SK-N-SH (cell line): ENCODE results near the gene TNFAIP2. TPM values are rescaled to one million over a fixed set of nuclear protein-coding genes. Genes with fewer than 3 reads are reported as not detected.
"Not testable (repeated sequence)": the region's sequence is repeated elsewhere in the genome, so short reads cannot be mapped to it uniquely, and the experiment has no call there.

Experiments
- CTCF ChIA-PET: fragments of 300-600, 350-600 bp; formaldehyde crosslinking; extraction: SDS; loops from one replicate; lab custom pipeline; 2021; lab: Yijun Ruan, JAX
- POLR2A ChIA-PET: fragments of 350-600 bp; sonication (Branson Sonifier 250); formaldehyde crosslinking; extraction: SDS; loops from one replicate; lab custom pipeline; 2020; ENCODE audit warnings: antibody characterized with exemption, inconsistent platforms; lab: Yijun Ruan, JAX
- DNase-seq: peaks from one replicate; pipeline ENCODE4 v3.0.0; 2012
- H2AFZ ChIP-seq: fragments of 200-600 bp; sonication (generic); 2 replicates; pipeline ENCODE4 v1.8.1; 2016; ENCODE audit warnings: antibody characterized with exemption, mild to moderate bottlenecking, low read depth
- H3F3A ChIP-seq: fragments of 200-600 bp; sonication (generic); replicated peaks from 2 replicates; pipeline ENCODE3; 2016; ENCODE audit warnings: antibody characterized with exemption, mild to moderate bottlenecking; ENCODE audit not compliant: insufficient read depth
- H3K27ac ChIP-seq, 2 experiments: fragments of 200-500 bp in 1 of 2; fragments of 200-600 bp in 1 of 2; sonication (Bioruptor generic) in 1 of 2; sonication (generic), shearing (Covaris generic) in 1 of 2; 2 replicates each; pipeline versions ENCODE4 v1.5.1 to v1.6.1; 2014 to 2016; ENCODE audit warnings: low read depth in 2 of 2, inconsistent platforms in 1 of 2, low read length in 1 of 2, mild to moderate bottlenecking in 1 of 2, mixed read lengths in 1 of 2
- H3K27me3 ChIP-seq: fragments of 200-600 bp; sonication (generic), shearing (Covaris generic); 2 replicates; pipeline ENCODE4 v1.6.1; 2016; ENCODE audit warnings: mixed run types; ENCODE audit not compliant: insufficient read depth
- H3K36me3 ChIP-seq, 2 experiments: fragments of 200-500 bp in 1 of 2; fragments of 200-600 bp in 1 of 2; sonication (Bioruptor generic) in 1 of 2; sonication (generic) in 1 of 2; replicated peaks in 1 of 2; 2 replicates each; pipeline versions ENCODE3 to v1.5.1; 2014 to 2016; ENCODE audit warnings: low read length in 1 of 2, mild to moderate bottlenecking in 1 of 2; ENCODE audit not compliant: insufficient read depth in 2 of 2, control insufficient read depth in 1 of 2
- H3K4me1 ChIP-seq, 2 experiments: fragments of 200-500 bp in 1 of 2; fragments of 200-600 bp in 1 of 2; sonication (Bioruptor generic) in 1 of 2; sonication (generic), shearing (Covaris generic) in 1 of 2; 2 replicates each; pipeline versions ENCODE4 v1.5.1 to v1.6.1; 2014 to 2016; ENCODE audit warnings: low read depth in 1 of 2, low read length in 1 of 2, mixed run types in 1 of 2; ENCODE audit not compliant: insufficient read depth in 2 of 2, control insufficient read depth in 1 of 2
- H3K4me2 ChIP-seq: fragments of 200-600 bp; sonication (generic), shearing (Covaris generic); 2 replicates; pipeline ENCODE4 v1.6.1; 2017; ENCODE audit warnings: mixed run types
- H3K4me3 ChIP-seq, 2 experiments: fragments of 200-500 bp in 1 of 2; fragments of 200-600 bp in 1 of 2; sonication (Bioruptor generic) in 1 of 2; sonication (generic), shearing (Covaris generic) in 1 of 2; 2 replicates each; pipeline versions ENCODE4 v1.5.1 to v1.8.1; 2014 to 2016; ENCODE audit warnings: low read depth in 2 of 2, inconsistent platforms in 1 of 2, low read length in 1 of 2, mild to moderate bottlenecking in 1 of 2, mixed read lengths in 1 of 2, moderate library complexity in 1 of 2
- H3K79me2 ChIP-seq: fragments of 200-600 bp; sonication (generic); 2 replicates; pipeline ENCODE4 v1.8.1; 2017; ENCODE audit warnings: mild to moderate bottlenecking; ENCODE audit not compliant: insufficient read depth
- H3K9ac ChIP-seq: fragments of 200-600 bp; sonication (generic); 2 replicates; pipeline ENCODE4 v1.6.1; 2017; ENCODE audit warnings: mixed run types
- H3K9me2 ChIP-seq: fragments of 200-600 bp; sonication (generic); 2 replicates; pipeline ENCODE4 v1.6.1; 2017; ENCODE audit warnings: mixed run types
- H3K9me3 ChIP-seq: fragments of 200-600 bp; sonication (generic); 2 replicates; pipeline ENCODE4 v1.6.1; 2017; ENCODE audit warnings: mixed run types, mild to moderate bottlenecking, moderate library complexity
- H4K20me1 ChIP-seq: fragments of 200-600 bp; sonication (generic); 2 replicates; pipeline ENCODE4 v1.6.1; 2017; ENCODE audit warnings: mild to moderate bottlenecking, mixed run types; ENCODE audit not compliant: insufficient read depth
- CTCF ChIP-seq: fragments of 200-600 bp; sonication (generic); IDR thresholded peaks from 2 replicates; pipeline ENCODE4 v1.6.1; 2017; ENCODE audit warnings: antibody characterized with exemption, mild to moderate bottlenecking, moderate library complexity
- EP300 ChIP-seq, 2 experiments: IDR thresholded peaks; 2 replicates each; pipeline versions ENCODE4 v1.4.0 to v1.6.1; 2012; ENCODE audit warnings: borderline replicate concordance in 1 of 2, low read depth in 1 of 2, low read length in 1 of 2
- FOSL2 ChIP-seq: IDR thresholded peaks from 2 replicates; pipeline ENCODE4 v1.4.0; 2012; ENCODE audit warnings: low read depth, mild to moderate bottlenecking, moderate library complexity, borderline replicate concordance
- MXI1 ChIP-seq: IDR thresholded peaks from 2 replicates; pipeline ENCODE4 v1.6.1; 2012; ENCODE audit warnings: mild to moderate bottlenecking, low read depth, low read length, improper control_type of control experiment
- NFIC ChIP-seq: IDR thresholded peaks from 2 replicates; pipeline ENCODE4 v1.4.0; 2012; ENCODE audit warnings: borderline replicate concordance
- POLR2AphosphoS5 ChIP-seq: IDR thresholded peaks from 2 replicates; pipeline ENCODE4 v1.6.1; 2012; ENCODE audit warnings: low read depth, low read length
- RAD21 ChIP-seq: IDR thresholded peaks from 2 replicates; pipeline ENCODE4 v1.6.1; 2012; ENCODE audit warnings: mild to moderate bottlenecking, low read length
- RCOR1 ChIP-seq: fragments of 150-350 bp; IDR thresholded peaks from 2 replicates; pipeline ENCODE4 v1.6.1; 2017; ENCODE audit warnings: antibody characterized with exemption, low read length
- REST ChIP-seq: IDR thresholded peaks from 2 replicates; pipeline ENCODE4 v1.6.1; 2012; ENCODE audit warnings: mild to moderate bottlenecking, low read depth, low read length, moderate library complexity
- TEAD4 ChIP-seq: IDR thresholded peaks from 2 replicates; pipeline ENCODE4 v1.4.0; 2012; ENCODE audit warnings: mild to moderate bottlenecking, borderline replicate concordance; ENCODE audit not compliant: insufficient read depth
- USF2 ChIP-seq: fragments of 150-350 bp; IDR thresholded peaks from 2 replicates; pipeline ENCODE4 v1.6.1; 2017; ENCODE audit warnings: antibody characterized with exemption, low read length, low read depth, borderline replicate concordance
- WGBS: methylation state at CpG from one replicate; pipeline ENCODE4 v1.1.6; 2017; ENCODE audit warnings: low lambda C conversion rate; 5-methylcytosine and 5-hydroxymethylcytosine counted together
- polyA plus RNA-seq, 3 experiments: library from polyadenylated mRNA; depleted of rRNA; stranded (reverse); fragments of >200 nt; gene quantifications; 2 replicates each; pipeline ENCODE4 v1.2.3, GENCODE V29; 2012
- TF ChIP-seq, protein P1 (sequence below): IDR thresholded peaks from 2 replicates; pipeline ENCODE4; 2012

The TNFAIP2 gene
- polyA plus RNA-seq, 1 of the 3 experiments (the other 2 are of a cell fraction), result 16.0 TPM

DNA sequence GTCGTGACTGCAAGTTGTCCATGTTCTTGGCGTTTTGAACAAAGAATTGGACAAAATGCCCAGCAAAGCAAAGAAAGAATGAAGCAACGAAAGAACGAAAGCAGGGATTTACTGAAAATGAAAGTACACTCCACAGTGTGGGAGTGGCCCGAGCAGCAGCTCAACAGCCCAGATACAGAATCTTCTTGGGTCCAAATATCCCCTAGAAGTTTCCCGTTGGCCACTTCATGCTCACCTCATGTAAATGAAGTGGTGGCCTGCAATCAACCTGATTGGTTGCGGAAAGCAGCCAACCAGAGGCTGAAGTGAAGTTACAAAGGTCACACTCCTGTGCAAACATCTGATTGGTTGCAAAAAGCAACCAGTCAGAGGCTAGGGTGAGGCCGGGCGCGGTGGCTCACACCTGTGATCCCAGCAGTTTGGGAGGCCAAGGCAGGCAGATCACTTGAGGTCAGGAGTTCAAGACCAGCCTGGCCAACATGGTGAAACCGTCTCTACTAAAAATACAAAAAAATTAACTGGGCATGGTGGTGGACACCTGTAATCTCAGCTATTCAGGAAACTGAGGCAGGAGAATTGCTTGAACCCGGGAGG is 8.1 kb upstream of the TNFAIP2 start:
- DNase-seq, H3K9me3 ChIP-seq, H4K20me1 ChIP-seq, H3K4me2 ChIP-seq, H3F3A ChIP-seq, H3K9ac ChIP-seq, H2AFZ ChIP-seq, H3K27ac ChIP-seq, POLR2A ChIA-PET, H3K4me3 ChIP-seq, H3K79me2 ChIP-seq, H3K36me3 ChIP-seq, H3K27me3 ChIP-seq, H3K9me2 ChIP-seq: not testable (repeated sequence)
- CTCF ChIA-PET, result interaction anchor here (1.3 to 7.8 kb wide), 2 partner anchors 11 to 12 kb away, joined by 6 to 81 read pairs; no protein-coding TSS in a partner anchor
- WGBS, result 90% methylated on average over 12 of the region's 12 CpGs
- peaks cover 16 to 24% of the 10 kb centered on the region in 2 experiments; a peak in 3 of 4 replicates for H3K4me1 ChIP-seq

DNA sequence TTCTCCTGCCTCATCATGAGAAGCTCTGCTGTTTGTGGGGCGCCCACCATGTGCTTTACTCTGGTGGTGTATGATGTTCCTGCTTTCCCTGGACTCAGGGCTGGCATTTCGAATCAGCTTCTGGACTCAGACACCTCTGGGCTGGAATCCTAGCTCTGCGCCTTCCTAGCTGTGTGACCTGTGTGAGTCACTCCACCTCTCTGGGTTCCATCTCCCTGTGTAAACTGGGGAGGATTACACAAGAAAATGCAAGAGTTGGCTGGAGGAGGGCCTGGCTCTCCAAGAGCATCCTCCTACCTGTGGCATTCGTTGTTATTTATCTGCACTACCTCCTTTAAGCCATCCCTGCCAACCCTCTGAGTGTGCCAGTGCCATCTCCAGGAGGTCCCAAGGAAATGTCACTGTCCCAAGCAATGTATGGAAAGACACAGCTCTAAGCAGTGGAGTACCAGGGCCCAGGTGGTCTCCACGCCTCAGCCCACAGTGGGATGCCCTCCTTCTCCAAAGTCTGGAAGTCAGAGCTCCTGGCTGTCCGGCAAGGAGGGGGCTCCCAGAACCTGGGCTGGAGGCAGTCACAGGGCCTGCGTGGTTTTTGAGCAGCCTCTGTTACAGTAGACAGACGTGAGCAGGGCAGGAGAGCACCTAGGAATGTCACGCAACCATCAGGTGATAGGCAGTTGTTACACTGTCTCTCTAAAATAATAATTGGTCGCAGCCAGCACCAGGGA is 7.3 kb upstream of the TNFAIP2 start:
- no peaks in the 10 kb centered on the region for H3K36me3 ChIP-seq
- H3K9me3 ChIP-seq, result no peaks in the 10 kb centered on the region
- no peak overlapping the region for H3K4me3 ChIP-seq
- peaks cover 6% of the 10 kb centered on the region for H3F3A ChIP-seq
- no peak for DNase-seq
- peaks cover 7 to 18% of the 10 kb centered on the region in 2 experiments; a peak in 3 of 4 replicates for H3K4me1 ChIP-seq
- no peak overlapping the region for H2AFZ ChIP-seq
- ChIA-PET POLR2A (no interaction called here), CTCF (interaction anchor here (0.5 to 7.8 kb wide), 3 partner anchors 11 to 1760 kb away, joined by 3 to 81 read pairs (median 6); no protein-coding TSS in a partner anchor)
- no peaks in the 10 kb centered on the region for H3K79me2 ChIP-seq
- 87% methylated on average over 7 of the region's 10 CpGs for WGBS
- H3K27me3 ChIP-seq, result no peaks in the 10 kb centered on the region
- no peak overlapping the region for H3K9ac ChIP-seq
- TF ChIP-seq RCOR1, result no peak
- TF ChIP-seq EP300 (IDR thresholded peaks at IDR 0.05; ENCODE audit: borderline replicate concordance in 1 of 2, low read depth in 1 of 2, low read length in 1 of 2), result no peak
- TF ChIP-seq REST, result no peak
- TF ChIP-seq TEAD4, result no peak
- no peak for TF ChIP-seq CTCF
- TF ChIP-seq USF2, result no peak
- TF ChIP-seq MXI1, result no peak
- TF ChIP-seq POLR2AphosphoS5, result no peak
- TF ChIP-seq, protein P1, sequence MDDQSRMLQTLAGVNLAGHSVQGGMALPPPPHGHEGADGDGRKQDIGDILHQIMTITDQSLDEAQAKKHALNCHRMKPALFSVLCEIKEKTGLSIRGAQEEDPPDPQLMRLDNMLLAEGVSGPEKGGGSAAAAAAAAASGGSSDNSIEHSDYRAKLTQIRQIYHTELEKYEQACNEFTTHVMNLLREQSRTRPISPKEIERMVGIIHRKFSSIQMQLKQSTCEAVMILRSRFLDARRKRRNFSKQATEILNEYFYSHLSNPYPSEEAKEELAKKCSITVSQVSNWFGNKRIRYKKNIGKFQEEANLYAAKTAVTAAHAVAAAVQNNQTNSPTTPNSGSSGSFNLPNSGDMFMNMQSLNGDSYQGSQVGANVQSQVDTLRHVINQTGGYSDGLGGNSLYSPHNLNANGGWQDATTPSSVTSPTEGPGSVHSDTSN, result no peak
- TF ChIP-seq FOSL2, result no peak
- TF ChIP-seq NFIC, result no peak
- TF ChIP-seq RAD21, result no peak
- H3K27ac ChIP-seq, result no peak overlapping the region
- H3K9me2 ChIP-seq, result no peaks in the 10 kb centered on the region
- H4K20me1 ChIP-seq, result no peaks in the 10 kb centered on the region
- no peak overlapping the region for H3K4me2 ChIP-seq
